Thyroid gland (tissue), 4 donors: Measurements from ENCODE around the gene TMEM170A.

Source experiments
- CTCF ChIP-seq, 6 experiments: fragments of 200-600 bp in 3 of 6; fragments of 450-650 bp in 3 of 6; sonication (generic) in 3 of 6; IDR thresholded peaks; one replicate each; pipeline ENCODE4 v1.5.1; 2016 to 2019; ENCODE audit warnings: antibody characterized with exemption in 6 of 6, mild to moderate bottlenecking in 2 of 6, inconsistent platforms in 1 of 6, moderate library complexity in 1 of 6
- POLR2A ChIP-seq, 2 donors: fragments of 450-650 bp; IDR thresholded peaks; one replicate each; pipeline ENCODE4 v1.6.1; 2017; ENCODE audit warnings: antibody characterized with exemption in 2 of 2, mild to moderate bottlenecking in 2 of 2, moderate library complexity in 1 of 2

GRCh38 chr16:75502916-75503605 is 38.6 kb upstream of the TMEM170A start:
- TF ChIP-seq CTCF (IDR thresholded peaks at IDR 0.05) (no peak), POLR2A (IDR thresholded peaks at IDR 0.05) (no peak)
